ENCODE data around the gene LLGL2.
A peak's percentile ranks its signal among the peaks of the same experiment; 100 is the strongest.
"Not testable (repeated sequence)": the region's sequence is repeated elsewhere in the genome, so short reads cannot be mapped to it uniquely, and the experiment has no call there.

The LLGL2 gene

GRCh38 chr17:75506134-75506533 is 19.4 kb upstream of the LLGL2 start:
- DNase-seq (ENCODE audit: low read depth in 1 of 2, low spot score in 1 of 2), result no peak

- DNase-seq (ENCODE audit: low read depth in 1 of 2, low spot score in 1 of 2), result no peak
Observed at GRCh38 chr17:75506888-75507287, 18.6 kb upstream of the LLGL2 start.

DNA sequence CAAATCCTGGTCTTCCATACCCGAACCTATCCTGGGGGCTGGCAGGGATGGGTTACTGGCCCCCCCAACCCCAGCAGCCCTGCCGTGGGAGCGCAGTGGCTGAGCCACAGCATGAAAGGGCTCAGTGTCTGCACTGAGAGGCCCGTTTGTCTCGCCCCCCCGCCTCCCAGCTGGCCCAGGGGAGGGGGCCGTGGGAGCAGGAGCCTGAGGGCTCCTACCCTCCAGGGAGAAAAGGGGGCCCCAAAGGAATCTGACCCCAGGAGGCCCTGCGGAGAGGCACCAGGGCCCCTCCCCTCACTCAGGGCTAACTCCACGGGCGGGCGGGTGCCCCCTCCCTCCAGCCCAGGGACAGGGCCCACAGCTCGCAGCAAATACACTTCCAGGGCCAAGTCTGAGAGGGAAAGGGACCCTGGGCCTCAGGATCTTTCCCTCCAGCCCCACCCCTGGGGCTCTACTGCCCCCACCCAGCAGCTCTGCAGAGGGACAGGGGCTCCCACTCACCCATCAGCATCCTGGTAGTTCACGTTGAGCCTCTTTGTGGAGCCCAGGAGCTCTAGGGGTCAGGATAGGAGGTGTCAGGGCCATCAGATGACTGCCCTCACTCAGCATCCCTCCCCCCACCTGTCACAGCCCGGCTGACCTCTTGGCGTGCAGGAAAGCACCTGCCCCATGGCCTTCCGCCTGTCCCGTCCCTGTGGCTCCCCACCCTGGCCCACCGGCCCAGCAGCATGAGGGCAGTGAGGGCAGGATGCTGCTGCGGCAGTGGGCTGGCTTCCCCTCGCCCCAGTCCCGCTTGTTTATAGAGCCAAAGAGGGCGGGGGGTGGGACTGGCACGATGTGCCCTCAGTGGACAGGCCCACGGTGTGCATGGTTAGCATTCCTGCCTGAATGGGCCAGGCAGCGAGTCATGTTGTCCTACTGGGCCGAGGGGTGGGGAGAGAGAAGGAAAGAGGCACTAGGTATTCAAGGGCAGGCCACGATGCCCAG is 17.5 kb upstream of the LLGL2 start:
- DNase-seq (ENCODE audit: low read depth in 1 of 2, low spot score in 1 of 2), result no peak

GRCh38 chr17:75508931-75509361 is 16.6 kb upstream of the LLGL2 start:
- no peak for DNase-seq (ENCODE audit: low read depth in 1 of 2, low spot score in 1 of 2)

GRCh38 chr17:75509528-75510258 is 15.8 kb upstream of the LLGL2 start:
- DNase-seq (ENCODE audit: low read depth in 1 of 2, low spot score in 1 of 2), result no peak

DNA sequence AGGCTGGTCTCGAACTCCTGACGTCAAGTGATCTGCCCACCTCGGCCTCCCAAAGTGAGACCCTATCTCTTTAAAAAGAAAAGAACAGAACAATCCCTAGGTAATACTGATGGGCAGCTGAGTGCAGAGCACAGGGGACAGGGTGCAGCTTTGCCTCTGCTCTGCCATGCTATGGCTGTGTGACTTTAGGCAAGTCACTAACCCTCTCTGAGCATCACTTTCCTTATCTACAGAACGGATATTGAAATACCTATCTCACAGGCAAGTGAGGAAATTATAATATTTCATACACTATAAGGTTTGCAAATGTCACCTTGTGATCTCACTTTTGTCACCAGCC is 14.3 kb upstream of the LLGL2 start:
- no peak for DNase-seq (ENCODE audit: low read depth in 1 of 2, low spot score in 1 of 2)

DNA sequence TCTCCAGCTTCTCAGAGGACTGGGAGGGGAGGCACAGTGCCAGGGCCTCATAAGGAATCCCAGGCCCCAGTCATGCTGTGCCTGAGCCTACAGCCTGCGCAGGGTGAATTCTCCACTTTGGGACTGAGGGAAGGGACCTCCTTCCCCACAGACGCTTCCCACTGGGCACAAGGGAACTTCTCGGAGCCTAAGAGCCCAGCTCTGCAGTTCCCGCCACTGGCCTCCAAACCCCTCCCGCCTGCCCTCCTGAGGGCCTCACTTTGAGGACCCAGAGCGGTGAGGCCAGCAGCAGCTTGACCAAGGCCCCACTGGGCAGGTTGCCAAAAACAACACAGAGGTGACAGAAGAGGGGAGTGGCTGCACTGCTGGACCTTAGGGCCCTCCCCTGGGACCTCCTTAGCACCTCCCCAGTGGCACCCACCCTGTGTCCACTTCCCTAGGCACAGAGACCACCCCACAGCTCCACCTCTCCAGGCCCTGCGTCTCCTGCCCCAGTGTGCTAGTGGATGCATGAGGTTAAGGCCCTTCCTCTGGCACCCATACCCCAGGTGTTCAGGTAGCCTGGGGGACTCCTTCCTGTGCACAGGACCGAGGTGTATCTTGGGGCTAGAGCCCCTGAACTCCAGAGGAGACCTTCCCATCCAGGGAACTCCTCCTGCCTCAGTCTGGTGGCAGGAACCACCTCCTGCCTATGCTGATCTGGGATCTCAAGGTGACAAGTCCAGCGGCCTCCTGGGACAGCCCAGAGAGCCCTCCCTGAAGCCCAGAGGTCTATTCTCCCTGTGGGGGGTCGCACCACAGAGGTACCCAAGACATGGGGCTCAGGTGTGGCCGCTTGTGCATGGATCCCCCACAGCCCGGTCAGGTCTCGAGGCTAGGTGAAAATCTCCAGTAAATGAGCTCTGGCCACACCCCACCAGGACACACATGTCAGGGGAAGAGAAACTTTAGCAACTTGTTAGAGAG is 13.6 kb upstream of the LLGL2 start:
- no peak for DNase-seq (ENCODE audit: low read depth in 1 of 2, low spot score in 1 of 2)

DNA sequence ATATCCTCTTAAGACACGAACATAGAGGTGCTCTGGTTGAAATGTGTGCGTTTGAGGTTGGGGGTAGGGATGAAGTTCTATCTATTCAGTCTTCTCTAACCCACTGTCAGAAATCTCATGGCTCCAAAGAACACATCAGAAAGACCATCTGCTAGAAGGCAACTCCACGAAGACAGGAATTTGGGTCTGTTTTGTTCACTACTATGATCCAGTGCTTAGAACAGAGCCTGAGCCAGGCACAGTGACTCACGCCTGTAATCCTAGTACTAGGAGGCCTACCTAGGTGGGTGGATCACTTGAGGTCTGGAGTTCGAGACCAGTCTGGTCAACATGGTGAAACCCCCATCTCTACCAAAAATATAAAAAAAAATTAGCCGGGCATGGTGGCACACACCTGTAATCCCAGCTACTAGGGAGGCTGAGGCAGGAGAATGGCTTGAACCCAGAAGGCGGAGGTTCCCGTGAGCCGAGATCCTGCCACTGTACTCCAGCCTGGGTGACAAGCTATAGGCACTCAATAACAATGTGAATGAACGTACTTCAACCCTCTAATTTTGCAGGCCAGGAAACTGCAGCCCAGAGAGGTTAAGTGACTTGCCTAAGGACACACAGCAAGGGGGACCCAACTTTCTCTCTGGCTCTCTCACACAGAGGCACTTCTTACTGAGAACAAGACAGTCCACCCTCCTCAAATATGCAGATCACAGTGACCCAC is 12.4 kb upstream of the LLGL2 start:
- DNase-seq (ENCODE audit: low read depth in 1 of 2, low spot score in 1 of 2), result no peak

DNA sequence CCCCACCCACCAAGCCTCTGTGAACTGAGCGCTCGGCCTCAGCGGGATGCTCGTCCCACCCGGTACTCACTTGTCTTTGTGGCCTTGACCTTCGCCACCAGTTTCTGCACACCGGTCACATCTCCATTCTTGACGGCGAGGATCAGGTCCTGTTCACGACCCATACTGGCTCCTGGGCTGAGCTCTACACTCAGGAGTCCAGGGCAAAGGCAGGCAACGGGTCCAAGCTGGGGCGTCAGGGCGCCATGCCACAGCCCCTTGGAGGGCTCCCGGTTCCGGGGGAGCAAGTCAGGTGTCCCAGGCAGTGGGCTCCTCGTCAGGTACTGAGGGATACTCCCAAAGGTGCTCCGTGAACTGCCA is 11.9 kb upstream of the LLGL2 start:
- DNase-seq (ENCODE audit: low read depth in 1 of 2, low spot score in 1 of 2), result no peak

GRCh38 chr17:75514299-75514918 is 11.1 kb upstream of the LLGL2 start:
- no peak for DNase-seq (ENCODE audit: low read depth in 1 of 2, low spot score in 1 of 2)

DNA sequence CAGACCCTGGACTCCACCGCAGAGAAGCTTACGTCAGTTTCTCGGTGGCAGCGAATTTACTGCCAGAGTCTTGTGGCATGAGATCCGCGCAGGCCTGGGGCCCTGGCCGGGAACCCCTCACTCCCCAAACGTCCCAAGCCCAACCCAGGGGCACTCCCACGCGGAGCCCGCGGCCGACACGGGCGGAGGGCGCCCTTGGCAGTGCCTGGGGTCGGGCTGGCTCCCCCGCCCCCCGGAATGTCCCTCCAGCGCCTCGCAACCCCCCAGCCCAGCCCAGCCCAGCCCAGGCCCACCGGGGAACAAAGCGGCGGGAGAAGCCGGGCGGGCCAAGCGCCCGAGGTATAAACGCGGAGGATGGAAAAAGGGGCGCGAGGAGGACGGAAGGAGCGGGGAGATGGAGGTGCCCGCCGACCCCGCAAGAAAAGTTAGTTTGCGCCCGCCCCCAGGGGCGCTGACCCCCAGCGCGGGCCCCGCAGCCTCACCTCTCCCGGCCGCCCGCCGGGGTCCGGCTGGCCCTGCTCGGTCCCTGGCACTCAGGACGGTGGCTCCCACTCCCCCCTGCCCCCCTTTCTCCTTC is 10.5 kb upstream of the LLGL2 start:
- no peak for DNase-seq (ENCODE audit: low read depth in 1 of 2, low spot score in 1 of 2)

GRCh38 chr17:75515496-75516254 is 9.8 kb upstream of the LLGL2 start, which contains the start of gene CASKIN2:
TSS of gene CASKIN2 (minus strand) at chr17:75515537. CDS start at chr17:75513804, 1,733 bp downstream.
- peak; percentile 68 to 78 for DNase-seq (ENCODE audit: low read depth in 1 of 2, low spot score in 1 of 2)

DNA sequence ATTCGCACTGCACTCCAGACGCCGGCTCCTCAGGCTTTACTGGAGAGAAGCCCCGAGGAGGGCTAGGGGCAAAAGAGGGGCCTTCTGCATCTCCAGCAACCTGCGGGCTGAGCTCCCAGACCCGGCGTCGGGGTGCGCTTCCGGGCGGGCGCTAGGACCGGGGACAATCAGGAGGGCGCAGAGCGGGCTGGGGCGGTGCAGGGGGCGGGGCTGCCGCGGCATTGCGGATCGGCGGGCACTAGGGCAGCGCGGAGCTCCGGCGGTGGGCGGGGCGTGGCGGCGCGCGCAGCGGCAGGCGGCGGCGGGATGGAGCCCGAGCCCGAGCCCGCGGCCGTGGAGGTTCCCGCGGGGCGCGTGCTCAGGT is 9.3 kb upstream of the LLGL2 start, which contains the start of gene TSEN54:
Gene TSEN54 (plus strand): TSS at position 274 of the 364 bp plus-strand sequence. CDS start 33 bp downstream, at position 307.
- DNase-seq (ENCODE audit: low read depth in 1 of 2, low spot score in 1 of 2), result peak; percentile 87 to 89

DNA sequence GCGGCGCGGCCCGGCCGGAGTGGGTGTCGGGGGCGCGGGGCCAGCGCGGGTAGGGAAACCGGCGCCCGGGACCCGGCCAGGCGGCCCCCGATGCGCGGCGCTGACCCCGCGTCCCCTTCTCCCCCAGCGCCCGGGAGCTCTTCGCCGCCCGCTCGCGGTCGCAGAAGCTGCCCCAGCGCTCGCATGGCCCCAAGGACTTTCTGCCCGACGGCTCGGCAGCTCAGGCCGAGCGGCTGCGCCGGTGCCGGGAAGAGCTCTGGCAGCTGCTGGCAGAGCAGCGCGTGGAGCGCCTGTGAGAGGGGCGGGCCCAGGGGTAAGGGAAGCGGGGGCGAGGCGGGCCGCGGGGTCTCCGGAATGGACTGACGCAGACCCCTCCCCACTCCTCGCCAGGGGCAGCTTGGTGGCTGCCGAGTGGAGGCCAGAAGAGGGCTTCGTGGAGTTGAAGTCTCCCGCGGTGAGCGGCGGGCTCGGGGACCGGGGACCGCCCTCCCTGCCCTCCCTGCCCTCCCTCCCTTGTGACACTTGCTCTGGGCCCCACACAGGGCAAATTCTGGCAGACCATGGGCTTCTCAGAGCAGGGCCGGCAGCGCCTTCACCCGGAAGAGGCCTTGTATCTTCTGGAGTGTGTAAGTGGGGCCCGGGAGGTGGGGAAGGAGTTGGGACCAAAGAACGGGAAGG is 8.7 kb upstream of the LLGL2 start:
- no peak for DNase-seq (ENCODE audit: low read depth in 1 of 2, low spot score in 1 of 2)

DNA sequence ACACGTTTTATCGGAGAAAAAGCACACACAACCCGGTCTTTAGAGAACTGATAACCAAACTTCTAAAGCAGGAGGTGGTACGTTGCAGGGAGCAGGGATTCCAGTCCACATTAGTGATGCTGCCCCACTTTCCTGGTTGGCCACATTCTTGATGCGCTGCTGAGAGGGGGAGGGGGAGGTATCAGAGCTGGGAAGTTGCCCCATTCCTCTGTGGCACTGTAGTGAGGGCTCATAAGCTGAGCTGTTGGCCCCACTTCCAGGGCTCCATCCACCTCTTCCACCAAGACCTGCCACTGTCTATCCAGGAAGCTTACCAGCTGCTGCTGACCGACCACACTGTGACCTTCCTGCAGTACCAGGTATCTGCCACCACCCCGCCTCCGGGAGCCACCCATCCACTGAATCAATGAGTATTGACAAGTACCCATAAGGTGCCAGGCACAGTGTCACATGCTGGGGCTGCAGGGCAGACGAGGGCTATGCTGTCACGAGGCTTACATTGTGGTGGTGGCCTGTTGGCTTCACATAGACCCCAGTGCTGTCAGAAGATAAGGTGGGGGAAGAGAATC is 8.1 kb upstream of the LLGL2 start:
- DNase-seq (ENCODE audit: low read depth in 1 of 2, low spot score in 1 of 2), result no peak

DNA sequence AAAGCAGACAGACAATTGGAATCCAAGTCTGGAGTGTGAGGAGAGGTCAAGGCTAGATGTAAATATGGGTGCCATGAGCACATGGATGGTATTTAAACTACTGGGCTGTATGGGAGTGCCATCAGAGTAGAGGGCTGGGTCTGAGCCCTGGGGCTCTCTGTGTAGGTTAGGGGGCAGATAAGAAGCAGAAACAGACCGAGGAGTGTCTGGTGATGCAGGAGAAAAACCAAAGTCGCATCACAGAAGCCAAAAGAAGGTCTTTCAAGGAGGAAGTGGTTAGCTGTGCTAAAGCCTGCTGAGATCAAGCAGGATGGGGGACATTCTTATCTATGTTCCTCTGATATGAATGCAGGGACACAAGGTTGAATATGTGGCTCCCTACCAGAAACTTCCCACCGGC is 7.3 kb upstream of the LLGL2 start:
- DNase-seq (ENCODE audit: low read depth in 1 of 2, low spot score in 1 of 2), result no peak

DNA sequence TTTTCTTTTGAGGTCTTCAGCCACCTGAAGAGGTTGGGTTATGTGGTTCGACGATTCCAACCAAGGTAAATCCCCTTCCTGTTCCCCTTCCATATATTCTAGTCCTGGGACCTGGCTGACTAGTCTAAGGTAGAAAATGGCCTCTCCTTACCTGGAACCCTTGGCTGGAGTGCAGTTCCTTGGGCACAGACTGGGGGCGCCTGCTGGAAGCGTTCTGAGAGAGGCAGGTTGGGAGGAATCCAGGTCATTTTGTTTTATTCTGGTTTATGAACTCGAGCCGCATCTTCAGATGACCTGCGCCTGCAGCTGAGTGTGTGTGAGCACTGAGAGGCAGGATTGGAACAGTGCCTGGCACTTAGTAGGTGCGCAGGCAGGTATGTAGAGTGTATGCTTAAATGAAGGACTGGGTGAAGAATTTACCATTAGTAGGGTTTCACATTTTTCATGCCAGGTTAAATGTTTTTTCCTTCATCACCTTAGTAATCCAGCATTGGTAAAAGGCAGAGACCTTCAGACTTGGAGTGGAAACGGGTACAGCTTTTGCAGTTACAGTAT is 6.4 kb upstream of the LLGL2 start:
- no peak for DNase-seq (ENCODE audit: low read depth in 1 of 2, low spot score in 1 of 2)

DNA sequence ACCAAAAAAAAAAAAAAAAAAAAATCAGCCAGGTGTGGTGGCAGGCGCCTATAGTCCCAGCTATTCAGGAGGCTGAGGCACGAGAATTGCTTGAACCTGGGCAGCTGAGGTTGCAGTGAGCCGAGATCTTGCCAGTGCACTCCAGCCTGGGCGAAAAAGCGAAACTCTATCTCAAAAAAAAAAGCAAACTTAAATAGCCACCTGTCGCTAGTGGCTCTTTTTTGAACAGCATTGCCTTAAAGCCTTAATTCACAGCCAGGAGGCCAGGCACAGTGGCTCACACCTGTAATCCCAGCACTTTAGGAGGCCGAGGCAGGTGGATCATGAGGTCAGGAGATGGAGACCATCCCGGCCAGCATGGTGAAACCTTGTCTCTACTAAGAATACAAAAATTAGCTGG is 5.1 kb upstream of the LLGL2 start:
- not testable (repeated sequence) for DNase-seq (ENCODE audit: low read depth in 1 of 2, low spot score in 1 of 2)
